HG03039 (cell line): ENCODE results near the gene PODXL2.
"Not testable (repeated sequence)": the region's sequence is repeated elsewhere in the genome, so short reads cannot be mapped to it uniquely, and the experiment has no call there.

Experiments used
- ATAC-seq: cut with Tn5 transposase; IDR thresholded peaks from one replicate; pipeline ENCODE4 v1.9.1; 2021; ENCODE audit warnings: mild to moderate bottlenecking, moderate library complexity; ENCODE audit not compliant: unreplicated experiment

Gene PODXL2

GRCh38 chr3:127654993-127655392, 26.0 kb downstream of the PODXL2 start:
- ATAC-seq: not testable (repeated sequence)

DNA sequence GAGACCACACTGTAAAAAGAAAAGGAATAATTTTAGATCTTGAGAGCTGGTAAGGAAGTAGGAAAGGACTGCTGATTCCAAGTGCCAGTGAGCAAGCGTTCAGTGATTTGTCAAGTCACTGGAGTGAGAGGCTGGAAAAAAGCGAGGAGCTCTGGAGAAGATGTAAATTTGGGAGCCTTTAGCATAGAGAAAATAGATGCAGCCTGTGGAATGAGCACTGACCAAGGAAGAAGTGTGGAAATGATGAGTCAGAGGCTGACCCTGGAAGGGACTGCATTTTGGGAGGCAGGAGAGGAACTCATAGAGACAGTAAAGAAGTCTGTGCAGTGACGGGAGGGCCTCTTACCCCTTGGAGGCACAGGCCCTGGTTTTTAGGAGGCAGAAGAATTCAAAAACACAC, 26.7 kb downstream of the PODXL2 start:
- ATAC-seq: no peak

- ATAC-seq: no peak
These were observed 27.9 kb downstream of the PODXL2 start for GRCh38 chr3:127656906-127657305.

DNA sequence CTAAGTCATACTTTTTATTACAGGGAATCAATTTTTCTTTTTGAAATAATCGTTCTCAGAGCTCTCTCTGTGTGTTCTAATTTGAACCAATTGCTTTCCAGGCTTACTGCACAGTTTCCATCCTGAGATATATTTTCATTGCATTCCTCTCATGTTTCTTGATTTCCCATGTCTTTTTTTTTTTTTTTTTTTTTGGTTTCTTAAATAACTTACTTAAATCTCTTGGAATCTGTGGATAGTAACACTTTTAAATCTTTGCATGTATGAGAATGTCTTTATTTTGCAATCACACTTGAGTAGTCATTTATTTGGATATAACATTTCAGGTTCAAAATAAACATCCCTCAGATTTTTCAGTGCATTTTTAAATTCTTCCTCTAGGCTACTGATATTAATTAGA, 29.2 kb downstream of the PODXL2 start:
- ATAC-seq: no peak

DNA sequence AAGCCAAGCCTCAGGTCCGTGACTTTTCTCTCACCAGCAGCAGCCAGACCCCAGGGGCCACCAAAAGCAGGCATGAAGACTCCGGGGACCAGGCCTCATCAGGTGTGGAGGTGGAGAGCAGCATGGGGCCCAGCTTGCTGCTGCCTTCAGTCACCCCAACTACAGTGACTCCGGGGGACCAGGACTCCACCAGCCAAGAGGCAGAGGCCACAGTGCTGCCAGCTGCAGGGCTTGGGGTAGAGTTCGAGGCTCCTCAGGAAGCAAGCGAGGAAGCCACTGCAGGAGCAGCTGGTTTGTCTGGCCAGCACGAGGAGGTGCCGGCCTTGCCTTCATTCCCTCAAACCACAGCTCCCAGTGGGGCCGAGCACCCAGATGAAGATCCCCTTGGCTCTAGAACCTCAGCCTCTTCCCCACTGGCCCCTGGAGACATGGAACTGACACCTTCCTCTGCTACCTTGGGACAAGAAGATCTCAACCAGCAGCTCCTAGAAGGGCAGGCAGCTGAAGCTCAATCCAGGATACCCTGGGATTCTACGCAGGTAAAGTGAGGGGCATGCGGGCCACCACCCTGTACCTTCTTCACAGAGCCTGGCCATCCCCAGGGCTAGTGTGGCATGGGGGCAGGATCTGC, 31.8 kb downstream of the PODXL2 start:
- no peak for ATAC-seq

DNA sequence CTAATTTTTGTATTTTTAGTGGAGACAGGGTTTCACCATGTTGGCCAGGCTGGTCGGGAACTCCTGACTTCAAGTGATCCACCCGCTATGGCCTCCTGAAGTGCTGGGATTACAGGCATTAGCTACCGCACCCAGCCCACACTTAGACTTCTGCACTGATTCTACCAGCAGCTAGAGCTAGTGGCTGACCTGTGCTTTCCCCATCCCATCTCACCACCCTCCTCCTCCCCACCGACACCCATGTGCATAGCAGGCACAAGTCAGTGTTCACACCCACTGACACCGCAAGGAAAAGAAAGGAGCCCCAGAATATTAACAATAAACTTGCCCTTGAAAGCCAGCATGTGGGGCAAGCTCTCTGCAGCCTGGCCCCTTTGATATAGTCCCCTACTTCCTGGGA, 32.6 kb downstream of the PODXL2 start:
- ATAC-seq: no peak

DNA sequence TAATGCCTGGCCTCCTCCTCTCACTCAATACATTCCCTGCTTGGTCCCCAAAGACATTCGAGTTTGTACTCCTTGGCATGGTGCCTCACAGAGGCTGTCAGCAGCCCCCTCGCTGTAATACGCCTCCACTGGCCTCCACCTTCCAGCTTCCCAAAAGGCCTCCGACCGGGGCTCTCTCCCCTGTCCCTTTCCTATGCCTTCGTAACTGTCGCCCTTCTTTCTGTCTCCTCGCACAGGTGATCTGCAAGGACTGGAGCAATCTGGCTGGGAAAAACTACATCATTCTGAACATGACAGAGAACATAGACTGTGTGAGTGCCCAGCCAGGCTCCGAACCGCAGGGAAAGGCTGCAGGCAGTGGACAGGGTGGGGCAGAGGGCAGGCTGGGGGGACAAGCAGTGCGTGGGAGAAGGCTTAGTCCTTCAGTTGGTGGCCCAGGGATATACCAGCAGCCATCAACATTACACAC, 33.0 kb downstream of the PODXL2 start:
- no peak for ATAC-seq

- no peak for ATAC-seq
These were observed 34.2 kb downstream of the PODXL2 start for GRCh38 chr3:127663151-127663550.

GRCh38 chr3:127665165-127665564, 36.2 kb downstream of the PODXL2 start:
- no peak for ATAC-seq

DNA sequence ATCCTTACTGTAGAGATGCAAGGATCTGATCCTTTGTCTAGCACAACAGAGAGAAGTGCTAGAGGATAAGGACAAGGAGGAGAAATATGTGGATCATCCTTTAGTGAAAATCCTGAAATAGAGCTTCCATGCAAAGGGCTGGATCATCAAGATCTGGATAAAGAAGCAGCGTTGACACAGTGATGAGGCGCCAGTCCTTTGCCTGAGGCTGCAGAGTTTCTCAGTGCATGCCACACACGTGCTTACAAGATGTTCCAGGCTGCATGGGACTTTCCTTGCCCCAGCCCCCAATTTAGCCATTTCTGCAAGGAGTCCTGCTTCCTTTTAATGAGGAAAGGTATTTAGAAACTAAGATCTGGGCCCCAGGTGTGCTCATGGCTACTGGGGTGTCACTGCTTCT, 36.6 kb downstream of the PODXL2 start:
- no peak for ATAC-seq

DNA sequence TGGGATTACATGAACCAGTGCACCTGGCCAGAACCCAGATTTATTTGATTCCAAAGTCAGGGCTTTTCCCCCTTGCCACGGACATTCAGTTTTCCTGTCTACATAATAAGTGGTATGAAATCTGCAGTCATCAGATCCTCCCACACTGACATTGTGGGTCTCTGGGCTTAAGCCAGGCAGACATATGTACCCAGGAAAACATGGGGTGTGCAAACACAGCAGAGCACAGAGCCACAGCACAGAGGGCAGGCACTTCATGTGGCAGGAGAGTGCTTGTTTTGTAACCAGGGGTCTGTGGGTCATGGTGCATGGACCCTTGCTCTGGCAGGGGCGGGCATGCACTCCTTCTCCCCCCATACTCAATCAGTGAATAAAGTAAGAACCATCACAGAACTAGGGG, 37.7 kb downstream of the PODXL2 start:
- ATAC-seq: no peak

- no peak for ATAC-seq
These were observed 38.2 kb downstream of the PODXL2 start for GRCh38 chr3:127667119-127667681.

GRCh38 chr3:127668906-127669305, 39.9 kb downstream of the PODXL2 start:
- no peak for ATAC-seq

DNA sequence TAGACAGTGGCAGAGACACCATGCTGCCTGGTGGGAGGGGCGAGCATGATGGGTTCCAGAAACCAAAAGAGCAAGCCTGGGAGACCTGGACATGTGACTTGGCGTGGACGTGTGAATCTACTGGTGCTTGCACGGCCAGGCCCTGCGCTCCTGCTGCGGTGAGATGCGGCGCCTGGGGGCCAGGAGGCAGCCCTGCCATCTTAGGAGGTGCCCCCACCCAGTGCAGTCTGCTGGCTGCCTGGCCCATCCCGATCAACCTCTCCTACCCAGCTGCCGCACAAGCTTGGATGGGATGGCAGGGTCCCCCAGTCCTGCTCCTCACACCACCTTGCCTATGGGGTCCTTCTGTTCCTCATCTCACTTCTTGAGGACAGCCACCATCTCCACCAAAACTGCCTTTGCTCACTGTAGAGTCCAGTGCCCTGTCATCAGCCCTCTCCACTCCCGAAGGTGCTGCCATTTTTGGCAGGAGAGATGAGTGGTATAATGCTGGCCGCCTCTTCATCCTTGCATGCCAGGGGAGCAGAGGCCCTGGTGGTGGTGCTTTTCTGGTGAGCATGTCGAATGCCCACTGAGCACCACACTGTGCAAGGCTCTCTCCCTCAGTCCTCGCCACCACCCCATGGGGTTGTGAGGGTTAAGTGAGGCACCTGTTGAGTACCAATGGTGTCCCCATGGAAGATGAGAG, 40.7 kb downstream of the PODXL2 start:
- no peak for ATAC-seq

DNA sequence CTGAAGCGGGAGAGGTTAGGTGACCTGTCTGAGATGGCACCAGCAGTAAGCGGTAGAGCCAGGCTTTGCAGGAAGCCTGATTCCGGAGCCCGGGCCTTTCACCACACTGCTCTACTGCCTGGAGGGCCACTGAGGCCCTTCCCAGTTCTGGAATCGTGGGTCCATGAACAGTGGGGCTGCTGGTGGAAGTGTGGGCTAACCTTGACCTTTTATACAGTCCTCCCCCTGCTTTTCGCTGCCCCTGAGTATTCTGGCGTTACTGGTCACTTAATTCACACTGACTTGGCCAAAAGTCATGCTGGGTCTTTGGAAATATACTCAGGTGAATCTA, 41.2 kb downstream of the PODXL2 start:
- ATAC-seq: no peak

DNA sequence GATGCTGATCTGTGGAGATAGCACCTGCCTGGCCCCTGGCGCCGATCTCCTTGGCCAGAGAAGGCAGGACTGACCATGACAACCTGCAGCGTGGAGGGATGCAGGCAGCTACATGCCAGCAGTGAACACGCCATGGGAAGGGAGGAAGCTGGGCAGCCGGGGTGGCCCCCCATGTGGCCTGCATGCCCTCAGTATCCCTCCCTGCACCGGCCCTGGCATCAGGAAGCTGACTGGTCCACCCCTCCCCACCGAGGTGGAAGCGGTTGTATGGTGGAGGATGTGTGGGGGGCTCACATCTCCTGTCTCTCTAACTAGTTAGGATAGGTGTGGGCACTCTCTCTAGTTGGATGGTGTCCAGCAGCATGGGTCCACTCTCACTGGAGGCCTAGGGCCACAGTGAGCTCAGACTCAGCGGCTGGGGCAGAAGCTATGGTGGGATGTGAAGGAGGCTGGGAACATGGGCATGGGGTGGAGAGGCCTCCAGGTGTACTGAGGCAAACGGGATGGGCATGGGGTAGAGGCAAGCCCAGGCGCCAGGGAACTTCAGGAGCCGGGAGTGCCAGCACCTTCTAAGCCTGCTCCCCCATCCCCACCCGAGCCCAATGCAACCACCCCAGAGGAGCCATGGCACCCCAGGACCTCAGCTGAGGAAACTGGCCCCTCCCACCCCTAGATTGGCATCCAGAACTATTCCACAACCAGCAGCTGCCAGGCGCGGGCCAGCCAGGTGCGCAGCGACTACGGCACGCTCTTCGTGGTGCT, 42.0 kb downstream of the PODXL2 start:
- no peak for ATAC-seq

GRCh38 chr3:127671523-127672428, 42.8 kb downstream of the PODXL2 start:
- no peak for ATAC-seq

- peak; percentile 51 for ATAC-seq
These were observed 43.6 kb downstream of the PODXL2 start, which contains the start of gene ABTB1 for GRCh38 chr3:127672429-127673190. Gene ABTB1 (plus strand): TSS chr3:127672952. CDS start chr3:127673026, 74 bp downstream.

GRCh38 chr3:127673191-127674100, 44.5 kb downstream of the PODXL2 start:
- peak; percentile 33 for ATAC-seq
